GM18907 (cell line): ENCODE measurements around the gene SH2B2.
A peak's percentile ranks its signal among the peaks of the same experiment; 100 is the strongest.

Experiments used
- ATAC-seq: cut with Tn5 transposase; IDR thresholded peaks from one replicate; pipeline ENCODE4 v1.9.1; 2021; ENCODE audit warnings: mild to moderate bottlenecking, moderate library complexity; ENCODE audit not compliant: unreplicated experiment

The SH2B2 gene

GRCh38 chr7:102264367-102264891, 22.2 kb upstream of the SH2B2 start:
- no peak for ATAC-seq

GRCh38 chr7:102266541-102266940, 20.1 kb upstream of the SH2B2 start:
- no peak for ATAC-seq

- ATAC-seq = no peak
Observed at GRCh38 chr7:102268635-102269034, 18.0 kb upstream of the SH2B2 start.

- ATAC-seq = no peak
Observed at GRCh38 chr7:102270178-102270887, 16.3 kb upstream of the SH2B2 start.

- no peak for ATAC-seq
Observed at GRCh38 chr7:102271158-102271798, 15.4 kb upstream of the SH2B2 start.

- ATAC-seq = no peak
Observed at GRCh38 chr7:102272075-102272916, 14.4 kb upstream of the SH2B2 start.

GRCh38 chr7:102272917-102273748, 13.5 kb upstream of the SH2B2 start:
- ATAC-seq = no peak

GRCh38 chr7:102273749-102274712, 12.6 kb upstream of the SH2B2 start:
- ATAC-seq = no peak

GRCh38 chr7:102275123-102275703, 11.5 kb upstream of the SH2B2 start:
- no peak for ATAC-seq

- no peak for ATAC-seq
Observed at GRCh38 chr7:102277901-102278300, 8.8 kb upstream of the SH2B2 start.

GRCh38 chr7:102279537-102280400, 6.9 kb upstream of the SH2B2 start:
- peak; percentile 63 for ATAC-seq

- ATAC-seq = no peak
Observed at GRCh38 chr7:102280521-102280920, 6.1 kb upstream of the SH2B2 start.

- ATAC-seq = no peak
Observed at GRCh38 chr7:102281785-102282184, 4.9 kb upstream of the SH2B2 start.

GRCh38 chr7:102282465-102283362, 4.0 kb upstream of the SH2B2 start:
- no peak for ATAC-seq

GRCh38 chr7:102283477-102284189, 3.0 kb upstream of the SH2B2 start:
- ATAC-seq = no peak

- no peak for ATAC-seq
Observed at GRCh38 chr7:102284399-102284798, 2.3 kb upstream of the SH2B2 start.
